GM18507 (cell line): ENCODE measurements around the gene RFC3.
"Not testable (repeated sequence)": the region's sequence is repeated elsewhere in the genome, so short reads cannot be mapped to it uniquely, and the experiment has no call there.

Experiments
- DNase-seq: peaks from one replicate; pipeline ENCODE4 v3.0.0; 2011; ENCODE audit warnings: low read depth; ENCODE audit not compliant: insufficient read length; ENCODE audit errors: extremely low spot score
- FAIRE-seq: peaks from 2 replicates; lab custom pipeline; 2011; peaks lifted over from hg19 to GRCh38; lab: Jason Lieb, UNC

Gene RFC3

GRCh38 chr13:33800646-33801186 is 17.2 kb upstream of the RFC3 start:
- no peak for FAIRE-seq

GRCh38 chr13:33806470-33807248 is 11.3 kb upstream of the RFC3 start:
- DNase-seq (no peak), FAIRE-seq (peak; percentile 45)

More at GRCh38 chr13:33800646-33801186, 17.2 kb upstream of the RFC3 start:
- no peak for DNase-seq

GRCh38 chr13:33812829-33813228 is 5.1 kb upstream of the RFC3 start:
- DNase-seq, FAIRE-seq: not testable (repeated sequence)

GRCh38 chr13:33815011-33815550 is 2.9 kb upstream of the RFC3 start:
- FAIRE-seq (no peak), DNase-seq (no peak)

GRCh38 chr13:33816912-33817311 is 1.0 kb upstream of the RFC3 start:
- DNase-seq (no peak), FAIRE-seq (peak; percentile 18)

- DNase-seq, result no peak
- no peak for FAIRE-seq
These were observed 442 bp upstream of the RFC3 start for GRCh38 chr13:33817513-33817900.

GRCh38 chr13:33825083-33825482 is 7.1 kb downstream of the RFC3 start:
- FAIRE-seq (no peak), DNase-seq (no peak)

GRCh38 chr13:33827139-33827538 is 9.2 kb downstream of the RFC3 start:
- DNase-seq (no peak), FAIRE-seq (no peak)

GRCh38 chr13:33828431-33829129 is 10.6 kb downstream of the RFC3 start:
- FAIRE-seq (no peak), DNase-seq (no peak)

GRCh38 chr13:33832872-33833271 is 14.9 kb downstream of the RFC3 start:
- FAIRE-seq (no peak), DNase-seq (no peak)

GRCh38 chr13:33838647-33839046 is 20.7 kb downstream of the RFC3 start:
- DNase-seq, result no peak
- FAIRE-seq, result no peak

- DNase-seq (no peak), FAIRE-seq (peak; percentile 47)
These were observed 22.5 kb downstream of the RFC3 start for GRCh38 chr13:33840402-33840801.

GRCh38 chr13:33842207-33842606 is 24.3 kb downstream of the RFC3 start:
- no peak for FAIRE-seq

GRCh38 chr13:33842986-33843385 is 25.0 kb downstream of the RFC3 start:
- FAIRE-seq (no peak), DNase-seq (no peak)

More at GRCh38 chr13:33842207-33842606, 24.3 kb downstream of the RFC3 start:
- no peak for DNase-seq

GRCh38 chr13:33845572-33846302 is 27.8 kb downstream of the RFC3 start:
- no peak for FAIRE-seq

GRCh38 chr13:33846303-33847062 is 28.5 kb downstream of the RFC3 start:
- DNase-seq (no peak), FAIRE-seq (no peak)

More at GRCh38 chr13:33845572-33846302, 27.8 kb downstream of the RFC3 start:
- no peak for DNase-seq

- FAIRE-seq, result no peak
These were observed 31.3 kb downstream of the RFC3 start for GRCh38 chr13:33849211-33849610.

GRCh38 chr13:33855371-33855895 is 37.5 kb downstream of the RFC3 start:
- DNase-seq (no peak), FAIRE-seq (no peak)

More at GRCh38 chr13:33849211-33849610, 31.3 kb downstream of the RFC3 start:
- DNase-seq, result no peak
